ENCODE measurements around the gene SRMS.
"Not testable (repeated sequence)": the region's sequence is repeated elsewhere in the genome, so short reads cannot be mapped to it uniquely, and the experiment has no call there.

GRCh38 chr20:63559485-63560332 lies 12.2 kb upstream of the SRMS start:
- not testable (repeated sequence) for TF ChIP-seq POLR2AphosphoS5, CTCF, POLR2A, EP300 (IDR thresholded peaks at IDR 0.05)
